Mononuclear cell (primary cell): ENCODE results near the gene YARS1. TPM values are rescaled to one million over a fixed set of nuclear protein-coding genes. Genes with fewer than 3 reads are reported as not detected.

Experiments used
- H3K27me3 ChIP-seq: 2 replicates; pipeline ENCODE4 v1.6.0; 2011; ENCODE audit warnings: low read length, control low read depth; ENCODE audit not compliant: insufficient read depth
- H3K4me1 ChIP-seq: 2 replicates; pipeline ENCODE4 v1.5.1; 2011; ENCODE audit warnings: mild to moderate bottlenecking, low read length, control low read depth; ENCODE audit not compliant: insufficient read depth
- H3K4me3 ChIP-seq: 2 replicates; pipeline ENCODE4 v1.5.1; 2011; ENCODE audit warnings: mild to moderate bottlenecking, low read length, moderate library complexity
- H3K9me3 ChIP-seq: 2 replicates; pipeline ENCODE4 v1.5.1; 2011; ENCODE audit warnings: low read depth, mild to moderate bottlenecking, control low read depth, low read length
- total RNA-seq: library from RNA; depleted of rRNA; stranded (reverse); fragments of >200 nt; gene quantifications from one replicate; pipeline ENCODE4 v1.2.3, GENCODE V29; 2012

The YARS1 gene
- total RNA-seq, 1 donor, result 88.7 TPM

GRCh38 chr1:32766328-32766972 is 50.7 kb downstream of the YARS1 start:
- no peaks in the 10 kb centered on the region for H3K27me3 ChIP-seq
- H3K4me3 ChIP-seq, result no peak overlapping the region
- H3K4me1 ChIP-seq, result no peaks in the 10 kb centered on the region
- H3K9me3 ChIP-seq, result no peaks in the 10 kb centered on the region

DNA sequence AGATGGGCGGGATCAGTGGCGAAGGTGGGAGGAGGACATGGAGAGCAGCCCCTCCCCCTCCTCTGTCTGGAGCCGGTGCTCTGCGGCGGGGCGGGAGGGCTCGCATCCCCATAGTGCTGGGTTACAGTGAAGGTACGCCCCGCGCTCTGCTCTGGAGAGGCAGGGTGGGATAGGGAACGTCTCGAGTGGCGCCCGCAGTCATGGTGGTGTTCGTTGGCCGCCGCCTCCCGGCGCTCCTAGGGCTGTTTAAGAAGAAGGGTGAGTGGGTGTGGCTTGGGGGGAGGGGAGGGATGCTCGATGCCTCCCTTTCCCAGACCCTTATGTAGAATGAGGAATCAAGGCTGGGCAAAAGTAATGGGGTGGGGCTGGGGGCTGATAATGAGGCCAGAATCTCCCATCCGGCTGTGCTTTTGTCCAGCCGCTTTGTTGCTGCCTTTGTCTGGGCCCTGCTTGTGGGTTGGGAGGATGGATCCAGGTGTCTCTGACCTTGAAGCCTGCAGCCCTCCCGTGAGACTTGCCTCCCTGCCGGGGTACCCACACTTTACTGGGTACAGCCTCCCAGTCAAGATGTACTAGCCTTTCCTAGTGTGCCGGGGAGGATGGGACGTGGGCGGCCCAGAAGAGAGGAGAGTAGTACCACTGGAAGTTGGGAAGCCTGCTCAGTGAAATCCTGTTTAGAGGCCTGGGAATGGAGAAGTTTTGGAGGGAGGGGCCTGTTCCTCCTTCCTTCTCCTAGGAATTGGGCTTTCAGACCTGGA is 51.4 kb downstream of the YARS1 start:
- Histone ChIP-seq H3K9me3 (no peaks in the 10 kb centered on the region), H3K4me1 (no peaks in the 10 kb centered on the region), H3K27me3 (no peaks in the 10 kb centered on the region), H3K4me3 (no peak overlapping the region)

GRCh38 chr1:32764826-32765569 is 52.2 kb downstream of the YARS1 start:
- Histone ChIP-seq H3K9me3 (no peaks in the 10 kb centered on the region), H3K4me3 (no peak overlapping the region), H3K27me3 (no peaks in the 10 kb centered on the region), H3K4me1 (no peaks in the 10 kb centered on the region)

GRCh38 chr1:32763221-32763620 is 53.9 kb downstream of the YARS1 start:
- H3K4me3 ChIP-seq, result no peak overlapping the region
- H3K4me1 ChIP-seq, result no peaks in the 10 kb centered on the region
- no peaks in the 10 kb centered on the region for H3K9me3 ChIP-seq

GRCh38 chr1:32761936-32762335 is 55.2 kb downstream of the YARS1 start:
- H3K4me1 ChIP-seq, result no peaks in the 10 kb centered on the region
- no peak overlapping the region for H3K4me3 ChIP-seq
- H3K9me3 ChIP-seq, result no peaks in the 10 kb centered on the region
- H3K27me3 ChIP-seq, result no peaks in the 10 kb centered on the region

More at GRCh38 chr1:32763221-32763620, 53.9 kb downstream of the YARS1 start:
- no peaks in the 10 kb centered on the region for H3K27me3 ChIP-seq

DNA sequence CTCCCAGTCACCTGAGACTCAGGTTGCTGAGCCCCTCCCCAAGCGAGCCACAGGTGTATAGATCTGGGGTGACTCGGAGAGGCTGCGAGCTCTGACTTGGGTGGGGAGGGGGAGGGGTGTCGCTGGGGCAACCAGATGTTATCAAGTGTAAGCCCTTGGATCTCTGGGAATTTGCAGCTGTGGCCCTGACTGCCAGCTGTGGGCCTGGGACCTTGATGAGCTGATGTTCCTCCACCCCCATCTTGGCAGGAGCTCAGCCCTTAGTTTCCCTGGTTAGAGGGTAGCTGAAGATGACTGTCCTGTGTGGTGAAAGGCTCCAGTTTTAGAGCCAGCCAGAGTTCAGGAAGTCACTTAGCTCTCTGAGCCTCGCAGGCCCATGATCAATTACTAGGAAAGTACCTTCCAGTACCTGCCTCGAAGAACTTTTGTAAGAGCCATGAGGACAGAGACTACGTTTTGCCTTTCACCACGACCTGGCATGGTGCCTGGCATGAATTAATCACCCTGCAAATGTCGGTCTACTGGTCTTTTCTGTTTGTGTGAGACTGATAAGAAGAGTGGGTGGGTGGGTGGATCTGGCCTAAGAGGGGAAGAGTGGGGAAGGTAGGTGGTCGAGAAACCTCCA is 55.8 kb downstream of the YARS1 start:
- Histone ChIP-seq H3K27me3 (no peaks in the 10 kb centered on the region), H3K4me1 (no peaks in the 10 kb centered on the region), H3K4me3 (no peak overlapping the region), H3K9me3 (no peaks in the 10 kb centered on the region)

- Histone ChIP-seq H3K4me3 (no peak overlapping the region), H3K4me1 (no peaks in the 10 kb centered on the region), H3K9me3 (no peaks in the 10 kb centered on the region), H3K27me3 (peaks cover under 1% of the 10 kb centered on the region)
These were observed 57.0 kb downstream of the YARS1 start for GRCh38 chr1:32759997-32760623.

DNA sequence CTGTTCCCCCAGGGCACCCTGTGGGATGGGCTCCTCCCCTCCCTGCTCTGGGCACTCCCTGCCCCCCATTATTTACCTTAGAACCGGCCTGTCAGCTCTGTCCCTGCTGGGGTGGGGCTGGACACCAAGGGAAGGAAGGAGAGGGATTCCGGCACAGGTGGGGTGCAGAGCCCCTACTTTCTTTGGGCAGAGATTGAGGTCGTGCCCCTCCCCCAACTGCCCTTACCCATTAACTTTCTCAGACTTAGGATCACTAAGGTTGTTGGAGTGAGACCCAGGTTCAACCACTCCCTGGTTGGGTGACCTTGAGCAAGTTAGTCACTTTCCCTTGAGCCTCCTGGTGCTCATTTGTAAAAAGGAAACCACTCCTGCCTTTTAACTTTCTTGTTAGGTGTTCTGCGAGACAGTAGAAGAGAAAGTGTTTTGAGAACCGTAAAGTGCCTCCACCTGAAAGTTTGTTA is 57.6 kb downstream of the YARS1 start:
- Histone ChIP-seq H3K4me1 (peaks cover under 1% of the 10 kb centered on the region), H3K9me3 (no peaks in the 10 kb centered on the region), H3K4me3 (no peak overlapping the region), H3K27me3 (peaks cover 3% of the 10 kb centered on the region)

GRCh38 chr1:32758795-32759430 is 58.2 kb downstream of the YARS1 start:
- Histone ChIP-seq H3K27me3 (peaks cover 7% of the 10 kb centered on the region), H3K9me3 (no peaks in the 10 kb centered on the region), H3K4me1 (peaks cover 5% of the 10 kb centered on the region), H3K4me3 (no peak overlapping the region)

- Histone ChIP-seq H3K9me3 (no peaks in the 10 kb centered on the region), H3K4me3 (no peak overlapping the region), H3K4me1 (peaks cover 10% of the 10 kb centered on the region), H3K27me3 (peaks cover 7% of the 10 kb centered on the region)
These were observed 58.9 kb downstream of the YARS1 start for GRCh38 chr1:32758177-32758794.

GRCh38 chr1:32757213-32757895 is 59.8 kb downstream of the YARS1 start:
- Histone ChIP-seq H3K4me1 (peaks cover 12% of the 10 kb centered on the region), H3K4me3 (no peak overlapping the region)

GRCh38 chr1:32755810-32756159 is 61.4 kb downstream of the YARS1 start:
- H3K4me3 ChIP-seq, result no peak overlapping the region

More at GRCh38 chr1:32757213-32757895, 59.8 kb downstream of the YARS1 start:
- Histone ChIP-seq H3K9me3 (no peaks in the 10 kb centered on the region), H3K27me3 (peaks cover 7% of the 10 kb centered on the region)

GRCh38 chr1:32755098-32755809 is 61.9 kb downstream of the YARS1 start:
- no peaks in the 10 kb centered on the region for H3K9me3 ChIP-seq
- H3K4me3 ChIP-seq, result no peak overlapping the region
- H3K27me3 ChIP-seq, result peaks cover 7% of the 10 kb centered on the region
- peaks cover 12% of the 10 kb centered on the region for H3K4me1 ChIP-seq

More at GRCh38 chr1:32755810-32756159, 61.4 kb downstream of the YARS1 start:
- Histone ChIP-seq H3K9me3 (no peaks in the 10 kb centered on the region), H3K4me1 (peaks cover 12% of the 10 kb centered on the region), H3K27me3 (peaks cover 7% of the 10 kb centered on the region)
